HEK293 (cell line): Measurements from ENCODE around the gene DPEP3.

Experiments used
- CTCF ChIA-PET: fragments of 350-600 bp; formaldehyde crosslinking; extraction: SDS; loops from one replicate; lab custom pipeline; 2021; ENCODE audit warnings: antibody characterized with exemption; lab: Yijun Ruan, JAX
- POLR2A ChIA-PET: fragments of 300-600 bp; formaldehyde crosslinking; extraction: SDS; loops from one replicate; lab custom pipeline; 2020; ENCODE audit warnings: antibody characterized with exemption, inconsistent platforms; lab: Yijun Ruan, JAX
- H3K27ac ChIP-seq: fragments of 200-500 bp; sonication (Bioruptor generic); 2 replicates; pipeline ENCODE4 v1.5.1; 2014; ENCODE audit warnings: low read depth, low read length, control low read depth, inconsistent platforms; ENCODE audit errors: extremely low read depth
- H3K36me3 ChIP-seq, 2 experiments: fragments of 200-500 bp in 1 of 2; sonication (Bioruptor generic) in 1 of 2; 1 replicate in 1 of 2; 2 replicates in 1 of 2; pipeline ENCODE4 v1.5.1; 2014 to 2017; ENCODE audit warnings: inconsistent platforms in 2 of 2, low read length in 2 of 2; ENCODE audit not compliant: control insufficient read depth in 2 of 2, insufficient read depth in 1 of 2
- H3K4me1 ChIP-seq: fragments of 200-500 bp; sonication (Bioruptor generic); 2 replicates; pipeline ENCODE4 v1.5.1; 2014; ENCODE audit warnings: mild to moderate bottlenecking, low read length, inconsistent platforms; ENCODE audit not compliant: control insufficient read depth, insufficient read depth
- H3K4me3 ChIP-seq: 2 replicates; pipeline ENCODE4 v1.5.1; 2011; ENCODE audit warnings: low read depth, mild to moderate bottlenecking, control low read depth, low read length, moderate library complexity
- H3K9me3 ChIP-seq: fragments of 200-500 bp; sonication (Bioruptor generic); 2 replicates; pipeline ENCODE4 v1.5.1; 2014; ENCODE audit warnings: low read depth, low read length, inconsistent platforms; ENCODE audit not compliant: control insufficient read depth, insufficient read depth
- FEZF1 ChIP-seq: fragments of 450-650 bp; formaldehyde crosslinking; IDR thresholded peaks from 2 replicates; pipeline ENCODE4 v1.5.1; 2016; ENCODE audit warnings: missing biosample characterization, missing genetic modification characterization
- MYNN ChIP-seq: fragments of 450-650 bp; formaldehyde crosslinking; IDR thresholded peaks from 2 replicates; pipeline ENCODE4 v1.5.1; 2016; ENCODE audit warnings: missing biosample characterization, missing genetic modification characterization, borderline replicate concordance
- MZF1 ChIP-seq: fragments of 450-650 bp; formaldehyde crosslinking; IDR thresholded peaks from 2 replicates; pipeline ENCODE4 v1.5.1; 2017; ENCODE audit warnings: missing biosample characterization, missing genetic modification characterization, borderline replicate concordance
- REPIN1 ChIP-seq: fragments of 450-650 bp; formaldehyde crosslinking; IDR thresholded peaks from 2 replicates; pipeline ENCODE4 v1.5.1; 2017; ENCODE audit warnings: missing biosample characterization, missing genetic modification characterization, low read depth
- SALL2 ChIP-seq: fragments of 450-650 bp; formaldehyde crosslinking; IDR thresholded peaks from 2 replicates; pipeline ENCODE4 v1.5.0; 2017; ENCODE audit warnings: missing biosample characterization, mild to moderate bottlenecking, missing genetic modification characterization, borderline replicate concordance
- SP7 ChIP-seq: fragments of 450-650 bp; formaldehyde crosslinking; IDR thresholded peaks from 2 replicates; pipeline ENCODE4 v1.5.1; 2016; ENCODE audit warnings: missing biosample characterization, missing genetic modification characterization
- ZFHX2 ChIP-seq: fragments of 450-650 bp; formaldehyde crosslinking; conservative IDR thresholded peaks from 2 replicates; pipeline ENCODE4 v1.5.1; 2016; ENCODE audit warnings: missing biosample characterization, missing genetic modification characterization
- ZNF214 ChIP-seq: fragments of 450-650 bp; formaldehyde crosslinking; IDR thresholded peaks from 2 replicates; pipeline ENCODE4 v1.5.1; 2017; ENCODE audit warnings: missing biosample characterization, mild to moderate bottlenecking, missing genetic modification characterization, borderline replicate concordance
- ZNF473 ChIP-seq: fragments of 450-650 bp; formaldehyde crosslinking; IDR thresholded peaks from 2 replicates; pipeline ENCODE4 v1.5.1; 2017; ENCODE audit warnings: missing biosample characterization, missing genetic modification characterization
- ZNF555 ChIP-seq: fragments of 450-650 bp; formaldehyde crosslinking; conservative IDR thresholded peaks from 2 replicates; pipeline ENCODE4 v1.5.1; 2017; ENCODE audit warnings: missing biosample characterization, mild to moderate bottlenecking, missing genetic modification characterization, inconsistent platforms
- ZNF561 ChIP-seq: fragments of 450-650 bp; IDR thresholded peaks from 2 replicates; pipeline ENCODE4 v1.5.1; 2018; ENCODE audit warnings: missing biosample characterization, missing genetic modification characterization, borderline replicate concordance
- ZNF626 ChIP-seq: fragments of 450-650 bp; sonication (Bioruptor Pico); formaldehyde crosslinking; IDR thresholded peaks from 2 replicates; pipeline ENCODE4 v1.5.1; 2018; ENCODE audit warnings: missing biosample characterization, missing genetic modification characterization, inconsistent platforms
- ZNF629 ChIP-seq: fragments of 450-650 bp; formaldehyde crosslinking; IDR thresholded peaks from 2 replicates; pipeline ENCODE4 v1.5.1; 2017; ENCODE audit warnings: missing biosample characterization, missing genetic modification characterization
- ZNF76 ChIP-seq: fragments of 450-650 bp; formaldehyde crosslinking; IDR thresholded peaks from 2 replicates; pipeline ENCODE4; 2016; ENCODE audit warnings: low read depth, missing biosample characterization, missing genetic modification characterization, borderline replicate concordance
- ZNF768 ChIP-seq: fragments of 450-650 bp; formaldehyde crosslinking; IDR thresholded peaks from 2 replicates; pipeline ENCODE4 v1.5.1; 2018; ENCODE audit warnings: missing biosample characterization, mild to moderate bottlenecking, missing genetic modification characterization
- ZNF776 ChIP-seq: fragments of 450-650 bp; formaldehyde crosslinking; IDR thresholded peaks from 2 replicates; pipeline ENCODE4 v1.5.0; 2017; ENCODE audit warnings: missing biosample characterization, missing genetic modification characterization, borderline replicate concordance
- TF ChIP-seq, protein P1 (sequence below): fragments of 450-650 bp; formaldehyde crosslinking; IDR thresholded peaks from 2 replicates; pipeline ENCODE4 v1.5.1; 2016; ENCODE audit warnings: missing biosample characterization, missing genetic modification characterization
- TF ChIP-seq, protein P2 (sequence below): fragments of 450-650 bp; formaldehyde crosslinking; IDR thresholded peaks from 2 replicates; pipeline ENCODE4 v1.5.1; 2016; ENCODE audit warnings: missing biosample characterization, missing genetic modification characterization
- TF ChIP-seq, protein P3 (sequence below): fragments of 450-650 bp; formaldehyde crosslinking; IDR thresholded peaks from 2 replicates; pipeline ENCODE4 v1.5.1; 2016; ENCODE audit warnings: missing biosample characterization, missing genetic modification characterization
- TF ChIP-seq, protein P4 (sequence below): IDR thresholded peaks from 2 replicates; pipeline ENCODE4 v1.6.1; 2011; ENCODE audit warnings: mild to moderate bottlenecking, low read depth, low read length, borderline replicate concordance

DPEP3 gene

DNA sequence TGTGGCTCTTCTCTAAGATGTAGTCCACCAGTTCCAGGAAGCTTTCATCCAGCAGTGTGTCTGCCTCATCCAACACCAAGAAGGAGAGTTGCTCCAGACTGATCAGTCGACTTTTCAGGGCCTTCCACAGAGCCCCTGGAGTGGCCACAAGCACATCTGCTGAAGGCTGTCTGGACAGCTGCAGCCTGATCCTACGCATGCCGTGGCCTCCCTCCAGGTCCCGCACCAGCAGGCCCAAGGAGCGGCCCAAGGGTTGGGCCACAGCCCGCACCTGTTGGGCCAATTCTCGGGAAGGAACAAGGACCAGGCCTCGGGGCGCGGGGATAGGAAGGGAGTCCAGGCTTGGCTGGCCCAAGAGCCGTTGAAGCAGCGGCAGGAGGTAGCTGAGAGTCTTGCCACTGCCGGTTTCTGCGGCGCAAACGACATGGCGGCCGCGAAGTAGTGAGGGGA is 42.0 kb upstream of the DPEP3 start:
- ChIA-PET CTCF (interaction anchor here (0.5 to 1.8 kb wide), 4 partner anchors 13 to 295 kb away, joined by 3 to 4 read pairs (median 3); no protein-coding TSS in a partner anchor), POLR2A (interaction anchor here (0.8 to 2.5 kb wide), 8 partner anchors 19 to 214 kb away, joined by 3 to 7 read pairs (median 4); partner anchors contain the start of genes ESRP2 and NUTF2)
- TF ChIP-seq FEZF1 (tag by site-specific recombination) (no peak), MYNN (no peak), ZNF76 (tag by site-specific recombination) (no peak), ZNF626 (no peak), ZNF768 (tag by site-specific recombination) (no peak), ZNF776 (tag by site-specific recombination) (no peak), ZNF561 (no peak), ZNF629 (tag by site-specific recombination) (no peak), ZNF214 (tag by site-specific recombination) (no peak), SP7 (tag by site-specific recombination) (no peak), REPIN1 (tag by site-specific recombination) (no peak), MZF1 (tag by site-specific recombination) (no peak), ZNF473 (tag by site-specific recombination) (no peak), ZNF555 (no peak), SALL2 (tag by site-specific recombination) (no peak), ZFHX2 (tag by site-specific recombination) (no peak)
- TF ChIP-seq, protein P1, sequence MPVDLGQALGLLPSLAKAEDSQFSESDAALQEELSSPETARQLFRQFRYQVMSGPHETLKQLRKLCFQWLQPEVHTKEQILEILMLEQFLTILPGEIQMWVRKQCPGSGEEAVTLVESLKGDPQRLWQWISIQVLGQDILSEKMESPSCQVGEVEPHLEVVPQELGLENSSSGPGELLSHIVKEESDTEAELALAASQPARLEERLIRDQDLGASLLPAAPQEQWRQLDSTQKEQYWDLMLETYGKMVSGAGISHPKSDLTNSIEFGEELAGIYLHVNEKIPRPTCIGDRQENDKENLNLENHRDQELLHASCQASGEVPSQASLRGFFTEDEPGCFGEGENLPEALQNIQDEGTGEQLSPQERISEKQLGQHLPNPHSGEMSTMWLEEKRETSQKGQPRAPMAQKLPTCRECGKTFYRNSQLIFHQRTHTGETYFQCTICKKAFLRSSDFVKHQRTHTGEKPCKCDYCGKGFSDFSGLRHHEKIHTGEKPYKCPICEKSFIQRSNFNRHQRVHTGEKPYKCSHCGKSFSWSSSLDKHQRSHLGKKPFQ = no peak
- TF ChIP-seq, protein P2, sequence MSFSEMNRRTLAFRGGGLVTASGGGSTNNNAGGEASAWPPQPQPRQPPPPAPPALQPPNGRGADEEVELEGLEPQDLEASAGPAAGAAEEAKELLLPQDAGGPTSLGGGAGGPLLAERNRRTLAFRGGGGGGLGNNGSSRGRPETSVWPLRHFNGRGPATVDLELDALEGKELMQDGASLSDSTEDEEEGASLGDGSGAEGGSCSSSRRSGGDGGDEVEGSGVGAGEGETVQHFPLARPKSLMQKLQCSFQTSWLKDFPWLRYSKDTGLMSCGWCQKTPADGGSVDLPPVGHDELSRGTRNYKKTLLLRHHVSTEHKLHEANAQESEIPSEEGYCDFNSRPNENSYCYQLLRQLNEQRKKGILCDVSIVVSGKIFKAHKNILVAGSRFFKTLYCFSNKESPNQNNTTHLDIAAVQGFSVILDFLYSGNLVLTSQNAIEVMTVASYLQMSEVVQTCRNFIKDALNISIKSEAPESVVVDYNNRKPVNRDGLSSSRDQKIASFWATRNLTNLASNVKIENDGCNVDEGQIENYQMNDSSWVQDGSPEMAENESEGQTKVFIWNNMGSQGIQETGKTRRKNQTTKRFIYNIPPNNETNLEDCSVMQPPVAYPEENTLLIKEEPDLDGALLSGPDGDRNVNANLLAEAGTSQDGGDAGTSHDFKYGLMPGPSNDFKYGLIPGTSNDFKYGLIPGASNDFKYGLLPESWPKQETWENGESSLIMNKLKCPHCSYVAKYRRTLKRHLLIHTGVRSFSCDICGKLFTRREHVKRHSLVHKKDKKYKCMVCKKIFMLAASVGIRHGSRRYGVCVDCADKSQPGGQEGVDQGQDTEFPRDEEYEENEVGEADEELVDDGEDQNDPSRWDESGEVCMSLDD (tag by site-specific recombination) = no peak
- TF ChIP-seq, protein P3, sequence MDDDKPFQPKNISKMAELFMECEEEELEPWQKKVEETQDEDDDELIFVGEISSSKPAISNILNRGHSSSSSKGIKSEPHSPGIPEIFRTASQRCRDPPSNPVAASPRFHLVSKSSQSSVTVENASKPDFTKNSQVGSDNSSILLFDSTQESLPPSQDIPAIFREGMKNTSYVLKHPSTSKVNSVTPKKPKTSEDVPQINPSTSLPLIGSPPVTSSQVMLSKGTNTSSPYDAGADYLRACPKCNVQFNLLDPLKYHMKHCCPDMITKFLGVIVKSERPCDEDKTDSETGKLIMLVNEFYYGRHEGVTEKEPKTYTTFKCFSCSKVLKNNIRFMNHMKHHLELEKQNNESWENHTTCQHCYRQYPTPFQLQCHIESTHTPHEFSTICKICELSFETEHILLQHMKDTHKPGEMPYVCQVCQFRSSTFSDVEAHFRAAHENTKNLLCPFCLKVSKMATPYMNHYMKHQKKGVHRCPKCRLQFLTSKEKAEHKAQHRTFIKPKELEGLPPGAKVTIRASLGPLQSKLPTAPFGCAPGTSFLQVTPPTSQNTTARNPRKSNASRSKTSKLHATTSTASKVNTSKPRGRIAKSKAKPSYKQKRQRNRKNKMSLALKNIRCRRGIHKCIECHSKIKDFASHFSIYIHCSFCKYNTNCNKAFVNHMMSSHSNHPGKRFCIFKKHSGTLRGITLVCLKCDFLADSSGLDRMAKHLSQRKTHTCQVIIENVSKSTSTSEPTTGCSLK (tag by site-specific recombination) = no peak
- TF ChIP-seq, protein P4, sequence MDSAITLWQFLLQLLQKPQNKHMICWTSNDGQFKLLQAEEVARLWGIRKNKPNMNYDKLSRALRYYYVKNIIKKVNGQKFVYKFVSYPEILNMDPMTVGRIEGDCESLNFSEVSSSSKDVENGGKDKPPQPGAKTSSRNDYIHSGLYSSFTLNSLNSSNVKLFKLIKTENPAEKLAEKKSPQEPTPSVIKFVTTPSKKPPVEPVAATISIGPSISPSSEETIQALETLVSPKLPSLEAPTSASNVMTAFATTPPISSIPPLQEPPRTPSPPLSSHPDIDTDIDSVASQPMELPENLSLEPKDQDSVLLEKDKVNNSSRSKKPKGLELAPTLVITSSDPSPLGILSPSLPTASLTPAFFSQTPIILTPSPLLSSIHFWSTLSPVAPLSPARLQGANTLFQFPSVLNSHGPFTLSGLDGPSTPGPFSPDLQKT = no peak
- peaks cover 7% of the 10 kb centered on the region; the same call in 1 of the 2 replicates for H3K4me1 ChIP-seq
- peak overlapping the region; percentile 76; the same call in 1 of the 2 replicates for H3K27ac ChIP-seq
- H3K4me3 ChIP-seq = peak overlapping the region; percentile 98
- H3K9me3 ChIP-seq = no peaks in the 10 kb centered on the region
- peaks cover 0 to 34% of the 10 kb centered on the region in 2 experiments; a peak in 2 of 3 replicates for H3K36me3 ChIP-seq
